Sigmoid colon (tissue), 7 donors: ENCODE measurements around the gene PHC2. TPM values are rescaled to one million over a fixed set of nuclear protein-coding genes. Genes with fewer than 3 reads are reported as not detected.

Experiments
- DNase-seq: peaks from one replicate; pipeline ENCODE4 v3.0.0-alpha.2; 2019
- H3K27ac ChIP-seq, 4 donors: fragments of 200-600 bp; sonication (generic); one replicate each; pipeline ENCODE4 v1.5.1; 2016 to 2019; ENCODE audit warnings: mild to moderate bottlenecking in 1 of 4
- H3K27me3 ChIP-seq, 3 donors: fragments of 200-600 bp; sonication (generic); one replicate each; pipeline ENCODE4 v1.5.1; 2019; ENCODE audit warnings: mild to moderate bottlenecking in 1 of 3
- H3K36me3 ChIP-seq, 4 donors: fragments of 200-600 bp; sonication (generic); one replicate each; pipeline ENCODE4 v1.5.1; 2016 to 2019
- H3K4me1 ChIP-seq, 4 donors: fragments of 200-600 bp; sonication (generic); one replicate each; pipeline ENCODE4 v1.5.1; 2017 to 2019
- H3K4me3 ChIP-seq, 4 donors: fragments of 200-600 bp; sonication (generic); one replicate each; pipeline ENCODE4 v1.5.1; 2017 to 2019; ENCODE audit warnings: mild to moderate bottlenecking in 2 of 4, moderate library complexity in 1 of 4
- H3K9me3 ChIP-seq, 4 donors: fragments of 200-600 bp in 3 of 4; sonication (generic) in 3 of 4; one replicate each; pipeline versions ENCODE4 v1.5.1 to v1.6.1; 2013 to 2019
- CTCF ChIP-seq, 4 experiments: fragments of 450-650 bp in 3 of 4; fragments of 200-600 bp in 1 of 4; IDR thresholded peaks; one replicate each; pipeline ENCODE4 v1.5.1; 2016 to 2019; ENCODE audit warnings: antibody characterized with exemption in 4 of 4, mild to moderate bottlenecking in 3 of 4, moderate library complexity in 2 of 4
- EP300 ChIP-seq, 4 donors: sonication (generic); formaldehyde crosslinking; IDR thresholded peaks; one replicate each; pipeline ENCODE4 v1.6.1; 2017; ENCODE audit warnings: antibody characterized with exemption in 4 of 4
- POLR2A ChIP-seq, 2 donors: fragments of 450-650 bp; IDR thresholded peaks; one replicate each; pipeline ENCODE4 v1.6.1; 2016; ENCODE audit warnings: antibody characterized with exemption in 2 of 2, mild to moderate bottlenecking in 2 of 2, moderate library complexity in 2 of 2
- POLR2AphosphoS5 ChIP-seq, 4 donors: sonication (generic); formaldehyde crosslinking; IDR thresholded peaks; one replicate each; pipeline ENCODE4 v1.6.1; 2017; ENCODE audit warnings: antibody characterized with exemption in 4 of 4
- WGBS, 2 donors: extraction: QIAGEN DNeasy Blood & Tissue Kit; methylation state at CpG; one replicate each; pipeline ENCODE4 v1.1.7; 2013; 5-methylcytosine and 5-hydroxymethylcytosine counted together
- intact Hi-C: fragments of 100-400 bp; cut with DNase I; formaldehyde crosslinking; loops from one replicate; pipeline ENCODE4 v1.15.1; 2023
- polyA plus RNA-seq, 3 donors: library from polyadenylated mRNA; stranded (reverse); fragments of 200-250 nt; gene quantifications; one replicate each; pipeline ENCODE4 v1.2.3, GENCODE V29; 2013
- total RNA-seq, 4 donors: library from RNA; depleted of rRNA; stranded (reverse); fragments of >200 nt; gene quantifications; one replicate each; pipeline ENCODE4 v1.1.0, GENCODE V29; 2016
- donor health status: healthy with polysubstance abuse.
- donor health status: Bipolar disorder and iron deficiency.
- donor health status: healthy.

The PHC2 gene
- total and polyA plus RNA-seq, 7 donors: 56.2 to 199 (median 96.3) TPM

GRCh38 chr1:33363470-33363861 is 67.4 kb downstream of the PHC2 start:
- Histone ChIP-seq H3K4me1 (peaks cover 0 to 64% (median 56%) of the 10 kb centered on the region in 4 donors), H3K4me3 (no peak overlapping the region), H3K9me3 (no peaks in the 10 kb centered on the region), H3K36me3 (peaks cover 0 to 3% (median 0%) of the 10 kb centered on the region in 4 donors), H3K27ac (peak overlapping the region; percentile 64 to 84 (median 75)), H3K27me3 (no peaks in the 10 kb centered on the region)
- TF ChIP-seq CTCF (IDR thresholded peaks at IDR 0.05) (no peak), POLR2AphosphoS5 (IDR thresholded peaks at IDR 0.05) (peak in 1 of 4 donors; percentile 1)
- WGBS, 2 donors: 59 to 72% methylated on average over 5 of the region's 5 CpGs
- no peak for DNase-seq
- intact Hi-C loops: no loop called here

DNA sequence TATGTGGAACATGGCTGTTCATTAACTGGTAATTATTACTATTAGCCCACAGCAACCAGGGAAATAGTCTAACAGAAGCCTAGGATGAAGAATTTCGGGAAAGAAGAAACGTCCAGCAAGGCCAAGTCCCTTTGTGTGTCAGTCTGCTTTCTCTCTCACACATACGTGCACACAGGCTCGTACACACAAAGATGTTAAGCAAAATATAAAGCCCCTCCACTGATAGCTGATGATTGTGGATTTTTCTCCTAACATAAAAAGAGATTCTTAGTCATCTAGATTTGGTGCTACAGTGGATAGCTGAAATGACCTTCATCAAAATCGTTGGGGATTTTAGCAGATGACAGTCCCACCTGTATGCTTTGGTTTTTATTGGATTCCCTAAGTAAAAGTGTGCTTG is 67.9 kb downstream of the PHC2 start:
- Histone ChIP-seq H3K9me3 (no peaks in the 10 kb centered on the region), H3K27me3 (no peaks in the 10 kb centered on the region), H3K27ac (peak overlapping the region; percentile 64 to 84 (median 75)), H3K4me1 (peaks cover 0 to 61% (median 52%) of the 10 kb centered on the region in 4 donors), H3K36me3 (no peaks in the 10 kb centered on the region), H3K4me3 (no peak overlapping the region)
- intact Hi-C loops: no loop called here
- no peak for DNase-seq
- 74 to 78% methylated on average over 5 of the region's 5 CpGs for WGBS, 2 donors
- TF ChIP-seq EP300 (IDR thresholded peaks at IDR 0.05) (no peak), POLR2AphosphoS5 (IDR thresholded peaks at IDR 0.05) (no peak), POLR2A (IDR thresholded peaks at IDR 0.05) (no peak), CTCF (IDR thresholded peaks at IDR 0.05) (no peak)

DNA sequence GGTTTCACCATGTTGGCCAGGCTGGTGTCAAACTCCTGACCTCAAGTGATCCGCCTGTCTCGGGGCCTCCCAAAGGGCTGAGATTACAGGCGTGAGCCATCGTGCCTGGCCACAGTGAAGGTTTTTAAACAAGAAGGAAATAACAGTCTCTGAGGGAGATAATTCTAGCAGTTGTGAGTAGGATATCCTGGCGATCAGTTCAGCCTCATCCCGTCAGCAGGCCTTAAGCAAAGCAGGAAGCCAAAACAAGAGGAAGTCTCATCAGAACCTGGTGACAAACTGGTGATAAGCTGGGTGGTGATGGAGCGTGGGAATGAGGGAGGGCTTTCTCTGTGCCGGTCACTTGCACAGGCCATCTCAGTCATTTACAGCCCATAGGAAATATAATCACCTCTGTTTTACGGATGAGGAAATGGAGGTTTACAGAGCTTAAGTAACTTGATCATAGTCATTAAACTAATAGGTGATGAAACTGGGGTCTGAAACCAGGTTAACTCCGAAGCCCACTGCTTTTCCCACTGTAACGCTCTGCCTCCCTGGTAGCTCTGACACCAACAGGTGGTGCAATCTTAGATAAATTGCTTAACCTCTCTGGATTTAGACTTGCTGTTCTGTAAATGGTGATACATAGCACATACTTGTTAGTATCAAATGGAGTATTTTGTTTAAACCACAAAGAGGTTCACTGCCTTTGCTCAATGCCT is 69.2 kb downstream of the PHC2 start:
- TF ChIP-seq CTCF (IDR thresholded peaks at IDR 0.05) (no peak), POLR2AphosphoS5 (IDR thresholded peaks at IDR 0.05) (no peak)
- Histone ChIP-seq H3K36me3 (no peaks in the 10 kb centered on the region), H3K27ac (peak overlapping the region in 3 of 4 donors; percentile 9 to 31 (median 17)), H3K27me3 (no peaks in the 10 kb centered on the region), H3K4me3 (no peak overlapping the region), H3K9me3 (no peaks in the 10 kb centered on the region), H3K4me1 (peaks cover 0 to 48% (median 40%) of the 10 kb centered on the region in 4 donors)
- no peak for DNase-seq
- intact Hi-C loops: no loop called here
- WGBS, 2 donors: 69 to 85% methylated on average over 11 of the region's 11 CpGs

GRCh38 chr1:33360367-33360766 is 70.5 kb downstream of the PHC2 start:
- H3K4me1 ChIP-seq: peaks cover 0 to 35% (median 26%) of the 10 kb centered on the region in 4 donors
- intact Hi-C loops: no loop called here
- no peak for DNase-seq
- peaks cover 0 to under 1% (median 0%) of the 10 kb centered on the region in 4 donors for H3K36me3 ChIP-seq
- H3K4me3 ChIP-seq: no peak overlapping the region
- 93 to 94% methylated on average over 1 of the region's 1 CpG for WGBS, 2 donors
- no peaks in the 10 kb centered on the region for H3K27me3 ChIP-seq
- H3K9me3 ChIP-seq: no peaks in the 10 kb centered on the region
- H3K27ac ChIP-seq: no peak overlapping the region
- TF ChIP-seq CTCF (IDR thresholded peaks at IDR 0.05) (no peak), POLR2AphosphoS5 (IDR thresholded peaks at IDR 0.05) (no peak), EP300 (IDR thresholded peaks at IDR 0.05) (no peak), POLR2A (IDR thresholded peaks at IDR 0.05) (no peak)

DNA sequence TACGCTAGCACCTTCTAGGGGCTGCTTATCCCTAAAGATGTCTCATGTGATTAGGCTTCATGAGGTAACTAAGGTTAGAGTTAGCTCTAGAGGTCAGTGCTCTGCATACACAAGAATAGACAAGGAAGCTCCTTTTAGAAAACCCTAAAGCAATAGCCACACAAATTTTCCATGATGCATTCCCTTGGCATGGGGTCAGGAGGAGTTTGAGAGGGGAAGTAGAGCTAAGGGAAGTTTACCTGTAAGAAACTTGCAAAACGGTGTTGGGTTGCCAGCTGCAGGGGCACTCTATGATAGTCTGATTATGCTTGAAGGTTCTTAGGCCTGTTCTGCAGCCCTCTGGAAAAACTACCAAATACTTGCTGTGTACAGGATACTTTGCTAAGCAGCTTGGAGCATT is 71.0 kb downstream of the PHC2 start:
- no peaks in the 10 kb centered on the region for H3K27me3 ChIP-seq
- H3K36me3 ChIP-seq: peaks cover 0 to 4% (median under 1%) of the 10 kb centered on the region in 4 donors
- WGBS, 2 donors: 82 to 87% methylated on average over 2 of the region's 2 CpGs
- no peak overlapping the region for H3K4me3 ChIP-seq
- peaks cover 0 to 30% (median 22%) of the 10 kb centered on the region in 4 donors for H3K4me1 ChIP-seq
- TF ChIP-seq POLR2AphosphoS5 (IDR thresholded peaks at IDR 0.05) (no peak), EP300 (IDR thresholded peaks at IDR 0.05) (no peak), CTCF (IDR thresholded peaks at IDR 0.05) (no peak), POLR2A (IDR thresholded peaks at IDR 0.05) (no peak)
- intact Hi-C loops: no loop called here
- H3K9me3 ChIP-seq: no peaks in the 10 kb centered on the region
- no peak for DNase-seq
- H3K27ac ChIP-seq: no peak overlapping the region
